B cell (primary cell): ENCODE results near the gene USP22. TPM values are rescaled to one million over a fixed set of nuclear protein-coding genes. Genes with fewer than 3 reads are reported as not detected.
A peak's percentile ranks its signal among the peaks of the same experiment; 100 is the strongest.

Experiments
- ATAC-seq: fragments of 200-7000 bp; cut with Tn5 transposase; one replicate; pipeline ENCODE4 v1.10.0; 2021; ENCODE audit warnings: low read depth, mild to moderate bottlenecking, moderate number of reproducible peaks, moderate library complexity
- CTCF ChIA-PET: fragments of 350-600 bp; sonication (Branson Sonifier 250); formaldehyde crosslinking; loops from one replicate; lab custom pipeline; 2021; ENCODE audit warnings: antibody characterized with exemption, inconsistent platforms; lab: Charles Lee
- POLR2A ChIA-PET: fragments of 350-600 bp; sonication (Branson Sonifier 250); formaldehyde crosslinking; loops from one replicate; lab custom pipeline; 2021; ENCODE audit warnings: antibody characterized with exemption; lab: Charles Lee
- DNase-seq: peaks from one replicate; pipeline ENCODE4 v3.0.0; 2013
- H2AFZ ChIP-seq: 2 replicates; pipeline ENCODE4 v1.6.1; 2012; ENCODE audit warnings: mild to moderate bottlenecking, low read depth, low read length; ENCODE audit not compliant: insufficient read depth, poor library complexity, severe bottlenecking
- H3K27ac ChIP-seq, 2 donors: 1 replicate in 1 of 2; 2 replicates in 1 of 2; pipeline ENCODE4 v1.5.1; 2012 to 2013; ENCODE audit warnings: low read length in 2 of 2, mild to moderate bottlenecking in 2 of 2, moderate library complexity in 1 of 2
- H3K27me3 ChIP-seq, 4 experiments: fragments of 200-600 bp in 1 of 4; sonication (generic) in 1 of 4; replicated peaks in 1 of 4; 1 replicate in 2 of 4; 2 replicates in 2 of 4; pipeline versions ENCODE4 v1.6.1 to v1.7.0; 2013 to 2016; ENCODE audit warnings: low read length in 3 of 4, mild to moderate bottlenecking in 2 of 4, mixed read lengths in 1 of 4, moderate library complexity in 1 of 4; ENCODE audit not compliant: insufficient read depth in 4 of 4, control insufficient read depth in 3 of 4; ENCODE audit errors: control extremely low read depth in 1 of 4
- H3K36me3 ChIP-seq, 2 experiments: replicated peaks in 1 of 2; 1 replicate in 1 of 2; 2 replicates in 1 of 2; pipeline versions ENCODE4 v1.6.1 to v1.7.1; 2013; ENCODE audit warnings: low read length in 1 of 2; ENCODE audit not compliant: insufficient read depth in 2 of 2, control insufficient read depth in 1 of 2; ENCODE audit errors: control extremely low read depth in 1 of 2, extremely low read depth in 1 of 2
- H3K4me1 ChIP-seq, 2 donors: fragments of 200-600 bp in 1 of 2; sonication (generic) in 1 of 2; 1 replicate in 1 of 2; 2 replicates in 1 of 2; pipeline versions ENCODE4 v1.5.1 to v1.6.1; 2013 to 2017; ENCODE audit warnings: low read length in 2 of 2; ENCODE audit not compliant: control insufficient read depth in 2 of 2, insufficient read depth in 2 of 2
- H3K4me2 ChIP-seq: replicated peaks from 2 replicates; pipeline ENCODE3; 2012; ENCODE audit warnings: mild to moderate bottlenecking, low read depth, low read length; ENCODE audit not compliant: poor library complexity, severe bottlenecking
- H3K4me3 ChIP-seq, 5 experiments: fragments of 200-600 bp in 1 of 5; sonication (generic) in 1 of 5; 1 replicate in 3 of 5; 2 replicates in 2 of 5; pipeline versions ENCODE4 v1.5.1 to v1.7.0; 2011 to 2016; ENCODE audit warnings: low read length in 4 of 5, mild to moderate bottlenecking in 4 of 5, low read depth in 2 of 5, control low read depth in 1 of 5, moderate library complexity in 1 of 5; ENCODE audit not compliant: insufficient read depth in 1 of 5; ENCODE audit errors: control extremely low read depth in 1 of 5, extremely low read depth in 1 of 5
- H3K79me2 ChIP-seq: fragments of 200-600 bp; sonication (generic); one replicate; pipeline ENCODE4 v1.6.0; 2016; ENCODE audit warnings: low read length; ENCODE audit not compliant: control insufficient read depth, insufficient read depth
- H3K9ac ChIP-seq: fragments of 200-600 bp; sonication (generic); 2 replicates; pipeline ENCODE4 v1.6.1; 2017; ENCODE audit warnings: mild to moderate bottlenecking, low read length, moderate library complexity
- H3K9me3 ChIP-seq, 3 donors: one replicate each; pipeline versions ENCODE4 v1.6.1 to v1.7.1; 2013; ENCODE audit warnings: low read length in 2 of 3; ENCODE audit not compliant: control insufficient read depth in 2 of 3, insufficient read depth in 1 of 3; ENCODE audit errors: control extremely low read depth in 1 of 3
- H4K20me1 ChIP-seq: 2 replicates; pipeline ENCODE4 v1.6.0; 2012; ENCODE audit warnings: mild to moderate bottlenecking, low read length; ENCODE audit not compliant: insufficient read depth, control insufficient read depth, poor library complexity, severe bottlenecking
- H3K27ac Mint-ChIP-seq: one replicate; pipeline ENCODE4 v1.8.0; 2021; ENCODE audit warnings: mixed read lengths
- H3K27me3 Mint-ChIP-seq: one replicate; pipeline ENCODE4 v1.8.0; 2021; ENCODE audit warnings: mixed read lengths
- H3K4me1 Mint-ChIP-seq: one replicate; pipeline ENCODE4 v1.8.0; 2021; ENCODE audit warnings: mixed read lengths
- H3K4me3 Mint-ChIP-seq: one replicate; pipeline ENCODE4 v1.8.0; 2021; ENCODE audit warnings: mixed read lengths
- H3K9me3 Mint-ChIP-seq: one replicate; pipeline ENCODE4 v1.8.0; 2022; ENCODE audit warnings: mixed read lengths; ENCODE audit not compliant: insufficient read depth
- CTCF ChIP-seq: fragments of 200-600 bp; IDR thresholded peaks from one replicate; pipeline ENCODE4 v1.8.0; 2022; ENCODE audit warnings: antibody characterized with exemption, mild to moderate bottlenecking
- EZH2 ChIP-seq: IDR thresholded peaks from 2 replicates; pipeline ENCODE4 v1.6.1; 2012; ENCODE audit warnings: borderline replicate concordance, low read depth, mild to moderate bottlenecking, moderate library complexity, low read length; ENCODE audit not compliant: insufficient read depth, poor library complexity, severe bottlenecking
- WGBS: methylation state at CpG from one replicate; pipeline ENCODE4 v1.1.5; 2013; ENCODE audit warnings: missing lambda C conversion rate; ENCODE audit not compliant: insufficient coverage; 5-methylcytosine and 5-hydroxymethylcytosine counted together
- intact Hi-C: fragments of 100-400 bp; cut with micrococcal nuclease; formaldehyde crosslinking; loops from one replicate; pipeline ENCODE4 v1.10.0; 2022
- polyA plus RNA-seq: library from polyadenylated mRNA; depleted of rRNA; stranded (reverse); fragments of >200 nt; gene quantifications from 2 replicates; pipeline ENCODE4 v1.2.3, GENCODE V29; 2012
- total RNA-seq, 2 donors: library from RNA; stranded (reverse); fragments of 120-200 nt in 1 of 2; gene quantifications; 1 replicate in 1 of 2; 2 replicates in 1 of 2; pipeline versions ENCODE4 v1.2.3 to v1.2.4, GENCODE V29; 2013 to 2022

Gene USP22
- total and polyA plus RNA-seq, 2 donors (not counting 1 experiment from before 2014, with no cell fraction given), result 74.3 to 167 TPM

GRCh38 chr17:21035406-21035805, 7.4 kb downstream of the USP22 start:
- CTCF ChIA-PET, result interaction anchor here (0.9 to 2.2 kb wide), 4 partner anchors 9 to 84 kb away, joined by 3 to 13 read pairs (median 6); no protein-coding TSS in a partner anchor
- no peaks in the 10 kb centered on the region for H3K27me3 ChIP-seq
- POLR2A ChIA-PET, result no interaction called here
- H2AFZ ChIP-seq, result no peak overlapping the region
- H3K4me1 ChIP-seq, result peaks cover 76 to 82% of the 10 kb centered on the region in 2 donors
- intact Hi-C loops, result no loop called here
- no peak overlapping the region for H3K4me3 ChIP-seq
- peak overlapping the region; percentile 89 to 96 for H3K27ac ChIP-seq
- H3K27me3 Mint-ChIP-seq, result no peaks in the 10 kb centered on the region
- H3K79me2 ChIP-seq, result peaks cover 100% of the 10 kb centered on the region
- no CpG with 5 or more reads among the region's 7 CpGs for WGBS
- peaks cover 96% of the 10 kb centered on the region for H4K20me1 ChIP-seq
- no peak for ATAC-seq
- peak overlapping the region; percentile 83 for H3K27ac Mint-ChIP-seq
- TF ChIP-seq CTCF (no peak), EZH2 (no peak)
- no peaks in the 10 kb centered on the region for H3K9me3 ChIP-seq
- peak overlapping the region; percentile 82 for H3K4me2 ChIP-seq
- H3K9ac ChIP-seq, result peak overlapping the region; percentile 65
- peaks cover 10 to 11% of the 10 kb centered on the region in 2 experiments for H3K36me3 ChIP-seq
- H3K9me3 Mint-ChIP-seq, result no peaks in the 10 kb centered on the region
- peak overlapping the region; percentile 72 for H3K4me3 Mint-ChIP-seq
- peaks cover 79% of the 10 kb centered on the region for H3K4me1 Mint-ChIP-seq
- no peak for DNase-seq
